Activated naive CD4-positive, alpha-beta T cell treated with anti-CD3 and anti-CD28 coated beads, Interleukin-2, amount 50 U/mL, for 16 hours (primary cell): ENCODE measurements around the gene HFE.
"Not testable (repeated sequence)": the region's sequence is repeated elsewhere in the genome, so short reads cannot be mapped to it uniquely, and the experiment has no call there.

Experiments used
- DNase-seq: peaks from one replicate; pipeline ENCODE4 v3.0.0-alpha.2; 2020

Gene HFE

DNA sequence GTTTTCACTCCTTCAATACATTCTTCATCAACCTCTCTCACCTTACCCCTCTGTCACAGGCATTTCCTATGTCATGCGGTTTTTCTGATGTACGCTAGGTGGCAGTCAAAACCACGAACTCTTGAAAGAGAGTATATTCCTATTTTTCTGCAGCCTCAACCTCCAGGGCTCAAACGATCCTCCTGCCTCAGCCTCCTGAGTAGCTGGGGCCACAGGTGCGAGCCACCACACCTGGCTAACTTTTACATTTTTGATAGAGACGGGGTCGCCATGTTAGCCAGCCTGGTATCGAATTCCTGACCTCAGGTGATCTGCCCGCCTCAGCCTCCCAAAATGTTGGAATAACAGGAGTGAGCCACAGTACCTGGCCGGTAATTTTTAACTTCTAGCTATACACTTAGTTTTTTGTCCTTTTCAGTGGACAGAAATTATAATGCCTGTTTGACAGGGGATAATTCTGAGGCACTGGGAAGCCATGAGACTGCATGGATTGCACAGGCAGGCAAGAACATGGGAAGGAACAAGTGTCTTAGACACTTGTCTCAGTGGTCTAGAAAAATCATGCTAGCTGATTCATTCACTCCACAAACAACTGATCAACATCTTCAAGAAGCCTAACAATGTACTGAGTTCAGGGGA is 22.5 kb upstream of the HFE start:
- no peak for DNase-seq

DNA sequence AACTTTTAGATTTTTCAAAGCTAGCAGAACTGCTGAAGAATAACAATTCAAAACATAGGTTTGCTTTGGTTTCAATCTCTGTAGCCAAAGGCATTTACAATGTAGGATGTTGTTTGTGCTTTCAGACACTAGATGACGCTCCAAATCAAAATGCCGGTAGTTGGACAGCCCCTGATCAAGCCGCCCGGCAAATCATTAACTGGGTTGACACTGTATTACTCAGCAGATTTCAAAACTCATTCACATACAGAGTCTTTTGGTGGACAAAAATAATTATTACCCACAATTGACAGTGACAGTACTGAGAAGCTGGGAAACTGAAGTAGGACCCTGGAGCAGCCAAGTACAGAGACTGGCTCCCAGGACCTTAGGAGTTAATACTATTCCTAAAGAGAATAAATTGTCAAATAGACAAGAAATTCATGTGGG is 21.3 kb upstream of the HFE start:
- peak; percentile 37 for DNase-seq

- DNase-seq: no peak
Observed at GRCh38 chr6:26067367-26067766, 19.9 kb upstream of the HFE start.

GRCh38 chr6:26068036-26068435 is 19.2 kb upstream of the HFE start:
- DNase-seq: no peak

DNA sequence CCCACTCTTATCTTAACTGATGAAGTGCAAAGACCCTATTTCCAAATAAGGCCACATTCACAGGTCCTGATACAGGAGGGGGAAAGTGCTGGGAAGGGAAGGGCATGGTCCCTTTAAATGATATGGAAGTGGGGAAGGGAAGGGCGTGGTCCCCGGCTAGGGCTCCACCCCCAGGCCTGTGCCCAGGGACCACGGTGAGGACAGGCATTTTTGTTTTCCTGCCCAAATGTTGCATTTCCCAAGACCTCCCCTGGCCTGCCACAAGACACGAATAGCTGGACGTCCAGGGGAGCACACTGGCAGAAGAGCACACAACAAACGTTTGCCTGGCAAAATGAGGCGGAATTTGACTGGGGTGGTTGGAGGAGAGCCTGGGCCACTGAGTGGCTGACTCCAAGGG is 16.1 kb upstream of the HFE start:
- no peak for DNase-seq

- DNase-seq: no peak
Observed at GRCh38 chr6:26075063-26075717, 12.0 kb upstream of the HFE start.

DNA sequence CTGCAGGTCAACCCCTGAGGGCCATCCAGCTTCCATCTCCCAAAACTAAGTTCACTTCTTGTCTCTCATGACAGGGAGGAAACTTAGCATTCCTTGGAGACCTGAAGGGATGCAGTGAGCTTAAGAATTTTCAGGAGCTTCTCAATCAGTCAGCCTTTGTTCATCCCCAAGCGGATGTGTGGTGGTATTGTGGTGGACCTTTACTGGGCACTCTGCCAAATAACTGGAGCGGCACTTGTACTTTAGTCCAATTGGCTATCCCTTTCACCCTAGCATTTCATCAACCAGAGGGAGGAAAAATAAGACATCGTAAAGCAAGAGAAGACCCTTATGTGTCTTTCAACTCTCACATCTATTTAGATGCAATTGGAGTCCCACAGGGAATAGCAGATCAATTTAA is 9.2 kb upstream of the HFE start:
- DNase-seq: not testable (repeated sequence)

DNA sequence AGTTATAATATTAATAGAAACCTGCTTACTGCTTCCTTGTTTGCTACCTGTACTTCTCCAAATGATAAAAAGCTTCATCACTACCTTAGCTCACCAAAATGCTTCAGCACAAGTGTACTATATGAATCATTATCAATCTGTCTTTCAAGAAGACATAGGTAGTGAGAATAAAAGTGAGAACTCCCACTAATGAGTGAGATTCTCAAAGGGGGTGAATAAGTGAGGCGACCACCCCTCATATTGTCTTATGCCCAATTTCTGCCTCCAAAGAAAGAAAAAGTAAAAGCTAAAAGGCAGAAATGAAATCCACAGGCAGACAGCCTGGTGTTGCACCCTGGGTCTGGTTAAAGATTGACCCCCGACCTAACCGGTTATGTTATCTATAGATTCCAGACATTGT is 6.1 kb upstream of the HFE start:
- not testable (repeated sequence) for DNase-seq

GRCh38 chr6:26086211-26086610 is 1.0 kb upstream of the HFE start:
- DNase-seq: no peak

DNA sequence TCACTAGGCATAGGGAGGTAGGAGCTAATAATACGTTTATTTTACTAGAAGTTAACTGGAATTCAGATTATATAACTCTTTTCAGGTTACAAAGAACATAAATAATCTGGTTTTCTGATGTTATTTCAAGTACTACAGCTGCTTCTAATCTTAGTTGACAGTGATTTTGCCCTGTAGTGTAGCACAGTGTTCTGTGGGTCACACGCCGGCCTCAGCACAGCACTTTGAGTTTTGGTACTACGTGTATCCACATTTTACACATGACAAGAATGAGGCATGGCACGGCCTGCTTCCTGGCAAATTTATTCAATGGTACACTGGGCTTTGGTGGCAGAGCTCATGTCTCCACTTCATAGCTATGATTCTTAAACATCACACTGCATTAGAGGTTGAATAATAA is 1.1 kb downstream of the HFE start:
- no peak for DNase-seq

DNA sequence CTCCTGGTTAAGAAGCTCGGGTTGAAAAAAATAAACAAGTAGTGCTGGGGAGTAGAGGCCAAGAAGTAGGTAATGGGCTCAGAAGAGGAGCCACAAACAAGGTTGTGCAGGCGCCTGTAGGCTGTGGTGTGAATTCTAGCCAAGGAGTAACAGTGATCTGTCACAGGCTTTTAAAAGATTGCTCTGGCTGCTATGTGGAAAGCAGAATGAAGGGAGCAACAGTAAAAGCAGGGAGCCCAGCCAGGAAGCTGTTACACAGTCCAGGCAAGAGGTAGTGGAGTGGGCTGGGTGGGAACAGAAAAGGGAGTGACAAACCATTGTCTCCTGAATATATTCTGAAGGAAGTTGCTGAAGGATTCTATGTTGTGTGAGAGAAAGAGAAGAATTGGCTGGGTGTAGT is 2.0 kb downstream of the HFE start:
- DNase-seq: no peak

DNA sequence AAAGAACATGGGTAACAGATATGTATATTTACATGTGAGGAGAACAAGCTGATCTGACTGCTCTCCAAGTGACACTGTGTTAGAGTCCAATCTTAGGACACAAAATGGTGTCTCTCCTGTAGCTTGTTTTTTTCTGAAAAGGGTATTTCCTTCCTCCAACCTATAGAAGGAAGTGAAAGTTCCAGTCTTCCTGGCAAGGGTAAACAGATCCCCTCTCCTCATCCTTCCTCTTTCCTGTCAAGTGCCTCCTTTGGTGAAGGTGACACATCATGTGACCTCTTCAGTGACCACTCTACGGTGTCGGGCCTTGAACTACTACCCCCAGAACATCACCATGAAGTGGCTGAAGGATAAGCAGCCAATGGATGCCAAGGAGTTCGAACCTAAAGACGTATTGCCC is 5.2 kb downstream of the HFE start:
- no peak for DNase-seq

DNA sequence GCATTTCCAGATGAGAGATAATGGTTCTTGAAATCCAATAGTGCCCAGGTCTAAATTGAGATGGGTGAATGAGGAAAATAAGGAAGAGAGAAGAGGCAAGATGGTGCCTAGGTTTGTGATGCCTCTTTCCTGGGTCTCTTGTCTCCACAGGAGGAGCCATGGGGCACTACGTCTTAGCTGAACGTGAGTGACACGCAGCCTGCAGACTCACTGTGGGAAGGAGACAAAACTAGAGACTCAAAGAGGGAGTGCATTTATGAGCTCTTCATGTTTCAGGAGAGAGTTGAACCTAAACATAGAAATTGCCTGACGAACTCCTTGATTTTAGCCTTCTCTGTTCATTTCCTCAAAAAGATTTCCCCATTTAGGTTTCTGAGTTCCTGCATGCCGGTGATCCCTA is 6.8 kb downstream of the HFE start:
- no peak for DNase-seq

GRCh38 chr6:26097268-26097875 is 10.1 kb downstream of the HFE start:
- peak; percentile 59 for DNase-seq

DNA sequence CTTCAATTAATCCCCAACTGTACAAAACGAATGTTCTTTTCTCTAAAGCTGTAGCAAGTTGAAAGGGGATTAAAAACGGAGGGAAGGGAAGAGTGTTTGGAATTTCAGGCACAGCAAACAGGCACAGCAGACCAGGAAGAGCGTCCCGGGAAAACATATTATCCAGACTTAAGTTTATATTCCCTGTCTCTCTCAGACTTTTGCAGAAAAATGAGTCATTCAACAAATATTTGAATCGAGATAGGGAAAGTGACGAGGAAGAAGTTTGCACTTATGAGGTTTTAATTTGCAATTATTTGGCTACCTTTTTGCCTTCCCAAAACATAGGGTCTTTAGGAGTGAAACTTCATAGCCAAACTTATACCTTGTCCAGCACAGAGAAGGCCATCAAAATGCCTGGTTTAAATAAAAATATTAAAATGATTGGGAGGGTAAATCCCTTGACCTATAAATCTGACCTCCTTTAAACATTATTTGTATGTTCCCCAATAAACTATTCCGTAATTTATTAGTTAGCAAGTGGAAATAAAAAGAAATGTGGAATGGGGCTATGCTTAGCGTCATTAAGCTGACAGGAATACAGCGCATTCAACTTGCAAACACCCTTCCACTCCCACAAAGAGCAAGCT is 16.0 kb downstream of the HFE start:
- DNase-seq: no peak

- DNase-seq: peak; percentile 79
Observed at GRCh38 chr6:26103770-26104456, 16.7 kb downstream of the HFE start.

DNA sequence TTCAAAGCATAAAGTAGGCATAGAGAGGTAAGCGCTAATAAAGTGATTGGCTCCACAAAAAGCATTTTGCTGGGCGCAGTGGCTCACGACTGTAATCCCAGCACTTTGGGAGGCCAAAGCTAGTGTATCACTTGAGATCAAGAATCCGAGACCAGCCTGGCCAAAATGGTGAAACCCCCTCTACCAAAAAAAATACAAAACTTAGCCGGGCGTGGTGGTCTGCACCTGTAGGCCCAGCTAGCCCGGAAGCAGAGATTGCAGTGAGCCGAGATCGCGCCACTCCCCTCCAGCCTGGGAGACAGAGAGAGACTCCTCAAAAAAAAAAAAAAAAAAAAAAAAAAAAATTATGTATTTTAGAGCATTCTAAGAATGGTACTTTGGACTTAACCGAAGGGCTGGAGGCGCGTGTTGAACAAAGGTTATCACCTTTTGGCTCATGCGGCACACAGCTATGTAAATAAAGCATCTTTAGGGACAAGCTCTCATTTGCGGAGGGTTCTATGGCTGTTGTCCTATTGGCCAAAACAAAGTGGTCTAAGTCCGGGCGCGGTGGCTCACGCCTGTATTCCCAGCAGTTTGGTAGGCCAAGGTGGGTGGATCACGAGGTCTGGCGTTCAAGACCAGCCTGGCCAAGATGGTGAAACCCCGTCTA is 17.4 kb downstream of the HFE start:
- no peak for DNase-seq

DNA sequence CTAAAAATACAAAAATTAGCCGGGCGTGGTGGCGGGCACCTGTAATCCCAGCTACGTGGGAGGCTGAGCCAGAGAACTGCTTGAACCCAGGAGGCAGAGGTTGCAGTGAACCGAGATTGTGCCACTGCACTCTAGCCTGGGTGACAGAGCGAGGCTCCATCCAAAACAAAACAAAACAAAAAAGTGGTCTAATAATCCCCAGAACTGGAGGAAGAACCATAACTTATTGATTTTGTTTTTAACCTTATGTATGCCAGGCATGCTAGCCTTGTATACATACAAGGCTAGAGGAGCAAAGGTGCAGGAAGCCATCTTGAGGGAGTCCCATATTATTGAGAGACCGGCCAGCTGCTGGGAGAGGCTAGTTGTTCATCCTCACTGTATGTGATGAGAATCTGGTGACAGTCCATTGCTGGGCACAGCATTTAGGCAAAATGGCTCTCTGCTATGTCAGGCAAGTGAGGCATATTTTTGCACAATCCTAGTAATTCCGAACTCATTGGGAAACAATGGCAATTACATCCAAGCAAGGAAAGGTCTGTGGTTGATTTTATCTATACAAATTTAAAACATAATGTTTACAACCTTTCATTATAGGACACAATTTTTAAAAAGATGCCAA is 18.0 kb downstream of the HFE start:
- no peak for DNase-seq

DNA sequence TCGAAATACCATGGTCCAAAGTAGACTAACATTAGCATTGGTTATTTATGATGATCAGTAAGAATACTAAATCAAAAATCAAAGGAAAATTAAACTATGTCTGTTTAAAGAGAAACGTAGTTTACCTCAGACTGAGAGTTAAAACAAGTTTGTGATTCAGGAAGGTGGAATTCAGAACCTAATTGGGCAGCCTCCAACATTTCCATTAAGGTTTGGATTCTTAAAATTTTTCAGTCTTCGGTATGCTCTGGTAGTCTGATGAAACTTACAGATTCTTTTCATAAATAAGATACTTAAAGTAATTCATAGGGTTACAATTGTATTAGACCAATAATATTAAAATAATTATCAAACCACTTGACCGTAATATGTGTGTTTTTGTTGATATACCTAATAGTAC is 18.6 kb downstream of the HFE start:
- DNase-seq: no peak

GRCh38 chr6:26107935-26108334 is 20.7 kb downstream of the HFE start:
- no peak for DNase-seq

- no peak for DNase-seq
Observed at GRCh38 chr6:26109772-26110171, 22.5 kb downstream of the HFE start.

DNA sequence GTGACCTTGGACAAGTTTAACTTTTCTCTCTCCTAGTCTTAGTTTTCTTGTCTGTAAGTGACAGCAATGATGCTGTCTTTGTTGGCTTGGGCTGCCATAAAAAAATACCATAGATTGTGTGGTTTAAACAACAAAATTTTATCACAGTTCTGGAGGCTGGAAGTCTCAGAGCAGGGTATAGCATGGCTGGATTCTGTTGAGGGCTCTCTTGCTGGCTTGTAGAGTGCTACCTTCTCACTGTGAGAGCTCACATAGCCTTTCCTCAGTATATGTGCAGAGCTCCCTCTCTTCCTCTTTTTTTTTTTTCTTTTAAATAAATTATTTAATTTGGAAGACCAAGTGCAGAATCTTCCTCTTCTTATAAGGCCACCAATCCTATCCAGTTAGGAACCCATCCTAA is 26.3 kb downstream of the HFE start:
- DNase-seq: no peak

DNA sequence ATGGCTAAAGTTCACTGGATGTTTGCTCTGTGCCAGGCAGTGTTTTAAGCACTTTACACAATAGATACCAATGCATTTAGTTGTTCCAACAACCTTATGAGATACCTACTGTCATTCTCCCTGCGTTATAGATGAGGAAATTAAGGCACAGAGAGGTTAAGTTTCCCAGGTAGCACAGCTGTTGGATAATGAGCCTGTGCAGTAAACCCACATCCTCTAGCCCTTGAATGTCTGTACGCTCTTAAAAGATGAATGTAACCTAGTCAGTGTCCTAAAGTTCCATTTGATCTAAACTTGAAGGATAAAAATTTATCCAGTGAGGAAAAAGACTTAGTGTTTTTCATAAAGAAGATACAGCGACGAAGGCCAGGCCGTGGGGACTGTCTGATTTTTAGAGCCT is 28.0 kb downstream of the HFE start:
- DNase-seq: no peak
